Skeletal muscle satellite cell (primary cell): ENCODE data around the gene SNAPC2.

Source experiments
- H3K27me3 ChIP-seq: 2 replicates; pipeline ENCODE4 v1.7.0; 2013; ENCODE audit warnings: low read length; ENCODE audit not compliant: control insufficient read depth, insufficient read depth
- H3K36me3 ChIP-seq: 2 replicates; pipeline ENCODE4 v1.7.0; 2013; ENCODE audit warnings: mild to moderate bottlenecking, control low read depth, low read length; ENCODE audit not compliant: insufficient read depth
- H3K4me1 ChIP-seq: 2 replicates; pipeline ENCODE4 v1.7.0; 2013; ENCODE audit warnings: low read length; ENCODE audit not compliant: control insufficient read depth, insufficient read depth
- H3K4me2 ChIP-seq: 2 replicates; pipeline ENCODE4 v1.7.0; 2013; ENCODE audit warnings: mild to moderate bottlenecking, low read length
- H3K4me3 ChIP-seq: 2 replicates; pipeline ENCODE4 v1.7.0; 2013; ENCODE audit warnings: low read length
- H3K9ac ChIP-seq: 2 replicates; pipeline ENCODE4 v1.7.0; 2013; ENCODE audit warnings: mild to moderate bottlenecking, low read depth, low read length, moderate library complexity
- H3K9me3 ChIP-seq: replicated peaks from 2 replicates; pipeline ENCODE4 v1.7.0; 2013; ENCODE audit warnings: mild to moderate bottlenecking, control low read depth, low read length

SNAPC2 gene

DNA sequence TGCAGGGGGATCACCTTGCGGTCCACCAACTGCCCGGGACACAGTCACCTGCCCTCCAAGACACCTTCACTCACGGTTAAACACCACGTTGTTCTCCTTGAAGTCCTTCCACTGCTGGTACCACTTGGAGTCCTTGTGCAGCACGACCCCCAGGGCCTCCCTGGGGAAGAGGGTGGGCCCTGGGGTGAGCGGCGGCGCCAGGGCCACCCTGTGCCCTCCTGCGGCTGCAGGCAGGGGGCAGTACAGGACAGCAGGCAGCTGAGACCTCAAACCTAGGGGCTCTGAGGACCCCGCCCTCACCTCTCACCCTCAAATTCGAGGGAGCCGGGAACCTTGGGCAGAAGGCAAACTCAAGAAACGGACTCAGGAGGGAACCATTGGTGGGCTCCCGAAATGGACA lies 13.3 kb downstream of the SNAPC2 start:
- Histone ChIP-seq H3K9ac (no peak overlapping the region), H3K36me3 (peaks cover 57% of the 10 kb centered on the region), H3K4me2 (no peak overlapping the region), H3K4me1 (peaks cover 20% of the 10 kb centered on the region), H3K4me3 (no peak overlapping the region), H3K9me3 (no peaks in the 10 kb centered on the region), H3K27me3 (no peaks in the 10 kb centered on the region)

DNA sequence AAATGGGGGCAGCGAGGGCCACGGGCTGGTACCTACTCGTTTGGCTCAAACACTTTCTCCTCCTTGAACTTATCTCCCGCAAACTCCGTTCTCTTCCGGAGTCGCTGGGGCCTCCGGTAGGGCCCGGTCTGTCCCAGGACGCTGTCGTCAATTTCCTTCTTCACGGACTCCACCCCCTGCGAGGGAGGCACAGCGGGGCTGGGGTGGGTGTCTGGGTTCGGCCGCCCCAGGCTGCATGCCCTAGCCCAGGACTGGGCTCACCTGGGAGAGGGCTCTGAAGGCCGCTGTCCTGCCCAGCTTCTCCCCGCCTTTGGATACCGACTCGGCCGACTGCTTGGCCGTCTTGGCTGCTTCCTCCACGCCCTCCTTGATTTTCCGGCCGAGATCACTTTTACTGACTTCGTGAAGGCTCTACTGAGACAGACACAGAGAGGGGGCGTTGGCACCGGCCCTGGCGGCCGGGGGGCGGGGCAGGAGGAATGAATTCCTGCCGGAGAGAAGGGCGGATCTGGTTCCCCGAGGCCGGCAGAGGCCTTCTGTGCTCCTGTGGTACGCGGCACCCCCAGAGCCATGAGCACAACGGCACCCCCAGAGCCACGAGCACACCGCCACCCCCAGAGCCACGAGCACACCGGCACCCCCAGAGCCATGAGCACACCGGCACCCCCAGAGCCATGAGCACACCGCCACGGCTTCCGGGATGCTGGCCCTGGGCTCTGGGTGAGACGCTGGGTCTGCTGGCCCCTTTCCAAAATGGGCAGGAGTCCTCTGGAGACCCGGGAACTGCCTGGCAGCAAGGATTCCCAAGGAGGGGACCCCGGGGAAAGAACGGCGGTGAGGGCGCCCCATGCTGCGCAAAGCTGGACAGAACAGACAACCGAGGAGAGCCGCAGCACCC lies 13.9 kb downstream of the SNAPC2 start:
- Histone ChIP-seq H3K4me2 (no peak overlapping the region), H3K9me3 (no peaks in the 10 kb centered on the region), H3K27me3 (no peaks in the 10 kb centered on the region), H3K4me1 (peaks cover 15% of the 10 kb centered on the region), H3K9ac (no peak overlapping the region), H3K36me3 (peaks cover 60% of the 10 kb centered on the region), H3K4me3 (no peak overlapping the region)

- H3K27me3 ChIP-seq: no peaks in the 10 kb centered on the region
- no peak overlapping the region for H3K9ac ChIP-seq
- H3K4me3 ChIP-seq: no peak overlapping the region
- peaks cover 8% of the 10 kb centered on the region for H3K4me1 ChIP-seq
- peaks cover 60% of the 10 kb centered on the region for H3K36me3 ChIP-seq
- H3K4me2 ChIP-seq: no peak overlapping the region
- H3K9me3 ChIP-seq: no peaks in the 10 kb centered on the region
These were observed 14.6 kb downstream of the SNAPC2 start for GRCh38 chr19:7934766-7935165.

GRCh38 chr19:7940841-7941240 lies 20.7 kb downstream of the SNAPC2 start:
- no peak overlapping the region for H3K4me3 ChIP-seq
- no peaks in the 10 kb centered on the region for H3K27me3 ChIP-seq
- no peak overlapping the region for H3K4me2 ChIP-seq
- no peak overlapping the region for H3K9ac ChIP-seq
- peaks cover 23% of the 10 kb centered on the region for H3K36me3 ChIP-seq
- no peaks in the 10 kb centered on the region for H3K9me3 ChIP-seq
- H3K4me1 ChIP-seq: peaks cover 3% of the 10 kb centered on the region

DNA sequence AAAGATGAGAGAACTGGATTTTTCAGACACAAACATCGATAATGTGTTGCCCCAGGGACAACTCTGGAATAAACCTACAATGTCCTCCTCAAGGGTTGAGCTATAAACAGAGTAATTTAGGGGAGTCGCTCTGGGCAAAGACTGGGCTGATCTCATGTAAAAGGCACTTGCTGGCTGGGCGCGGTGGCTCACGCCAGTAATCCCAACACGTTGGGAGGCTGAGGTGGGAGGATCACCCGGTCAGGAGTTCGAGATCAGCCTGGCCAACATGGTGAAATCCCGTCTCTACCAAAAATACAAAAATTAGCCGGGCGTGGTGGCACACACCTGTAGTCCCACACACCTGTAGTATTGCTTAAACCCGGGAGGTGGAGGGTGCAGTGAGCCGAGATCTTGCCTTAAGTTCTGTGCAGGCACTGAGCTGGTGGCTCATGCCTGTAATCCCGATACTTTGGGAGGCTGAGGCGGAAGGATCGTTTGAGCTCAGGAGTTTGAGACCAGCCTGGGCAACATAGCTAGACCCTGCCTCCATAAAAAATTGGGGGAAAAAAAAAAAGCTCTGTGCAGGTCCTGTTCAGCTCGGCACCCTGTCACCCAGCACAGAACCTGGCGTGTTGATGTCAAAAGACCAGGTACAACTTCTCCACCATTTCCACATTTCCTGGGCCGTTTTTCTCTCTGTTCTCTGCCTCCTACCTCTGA lies 21.9 kb downstream of the SNAPC2 start:
- Histone ChIP-seq H3K27me3 (no peaks in the 10 kb centered on the region), H3K4me1 (peaks cover 3% of the 10 kb centered on the region), H3K4me3 (peak overlapping the region; percentile 91), H3K4me2 (peak overlapping the region; percentile 88), H3K36me3 (peaks cover 21% of the 10 kb centered on the region), H3K9ac (no peak overlapping the region), H3K9me3 (no peaks in the 10 kb centered on the region)

DNA sequence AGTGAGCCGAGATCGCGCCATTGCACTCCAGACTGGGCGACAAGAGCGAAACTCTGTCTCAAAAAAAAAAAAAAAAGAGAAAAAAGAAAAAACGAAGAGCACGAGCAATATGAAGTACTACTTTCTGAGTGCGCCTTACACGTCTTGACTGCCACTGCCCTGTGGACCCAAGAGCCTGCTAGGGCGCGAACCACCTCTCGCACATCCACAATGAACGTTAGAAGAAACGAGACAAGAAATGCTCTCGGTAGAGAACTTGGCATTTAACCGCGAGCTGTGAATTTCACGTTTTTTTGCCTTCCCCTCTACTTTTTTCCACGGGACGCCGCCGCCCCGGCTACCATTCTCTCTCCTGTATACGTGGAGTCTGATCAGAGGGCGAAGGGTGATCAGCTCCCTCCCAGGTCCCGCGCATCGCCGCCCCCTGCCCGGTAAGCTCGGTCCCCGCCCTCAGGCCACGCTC lies 22.9 kb downstream of the SNAPC2 start:
- Histone ChIP-seq H3K4me2 (peak overlapping the region; percentile 88), H3K4me1 (peaks cover 3% of the 10 kb centered on the region), H3K4me3 (peak overlapping the region; percentile 91), H3K9ac (peak overlapping the region; percentile 97), H3K9me3 (no peaks in the 10 kb centered on the region), H3K27me3 (no peaks in the 10 kb centered on the region), H3K36me3 (peaks cover 13% of the 10 kb centered on the region)

DNA sequence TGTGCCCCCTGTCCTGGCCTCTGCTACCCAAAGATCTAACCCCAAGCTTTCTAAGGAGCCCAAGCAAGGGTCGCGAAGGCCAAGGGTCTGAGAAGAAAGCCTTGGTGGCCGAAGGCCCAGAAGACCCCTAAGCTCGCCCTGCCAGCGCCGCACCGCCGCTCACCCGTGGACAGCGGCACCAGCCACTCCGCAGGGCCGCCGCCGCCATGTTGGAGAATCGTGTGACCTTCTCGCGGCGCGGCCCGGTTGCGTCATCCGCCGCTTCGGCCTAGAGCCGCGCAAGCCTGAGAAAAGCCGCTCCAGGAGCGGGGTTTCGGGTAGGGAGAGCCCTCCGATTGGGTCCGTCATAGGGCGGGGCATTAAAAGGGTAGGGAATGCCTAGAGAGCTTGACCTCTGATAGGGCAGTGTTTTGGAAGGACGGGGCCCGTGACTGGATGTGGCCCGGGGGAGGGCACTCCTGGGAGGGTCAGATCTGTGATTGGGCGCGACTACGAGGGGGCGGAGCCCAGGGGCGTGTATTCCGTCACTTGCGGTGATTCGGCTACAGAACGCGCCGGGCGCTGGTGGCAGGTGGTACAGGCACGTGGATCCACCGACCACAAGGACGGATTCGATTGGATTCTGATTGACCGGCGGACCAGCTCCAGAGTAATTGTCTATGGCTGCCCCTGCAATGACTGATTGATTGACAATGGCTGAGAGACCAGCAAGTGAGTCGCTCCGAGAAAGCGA lies 23.5 kb downstream of the SNAPC2 start, which contains the start of gene TIMM44:
TSS of gene TIMM44 (minus strand) at position 223 of the 733 bp plus-strand sequence. CDS start at position 208, 15 bp downstream.
- Histone ChIP-seq H3K4me1 (peaks cover 3% of the 10 kb centered on the region), H3K9ac (peak within 1 kb of the TSS; percentile 97), H3K36me3 (peaks cover 13% of the 10 kb centered on the region), H3K4me3 (peak within 1 kb of the TSS; percentile 91), H3K4me2 (peak within 1 kb of the TSS; percentile 98), H3K27me3 (no peaks in the 10 kb centered on the region), H3K9me3 (no peaks in the 10 kb centered on the region)

DNA sequence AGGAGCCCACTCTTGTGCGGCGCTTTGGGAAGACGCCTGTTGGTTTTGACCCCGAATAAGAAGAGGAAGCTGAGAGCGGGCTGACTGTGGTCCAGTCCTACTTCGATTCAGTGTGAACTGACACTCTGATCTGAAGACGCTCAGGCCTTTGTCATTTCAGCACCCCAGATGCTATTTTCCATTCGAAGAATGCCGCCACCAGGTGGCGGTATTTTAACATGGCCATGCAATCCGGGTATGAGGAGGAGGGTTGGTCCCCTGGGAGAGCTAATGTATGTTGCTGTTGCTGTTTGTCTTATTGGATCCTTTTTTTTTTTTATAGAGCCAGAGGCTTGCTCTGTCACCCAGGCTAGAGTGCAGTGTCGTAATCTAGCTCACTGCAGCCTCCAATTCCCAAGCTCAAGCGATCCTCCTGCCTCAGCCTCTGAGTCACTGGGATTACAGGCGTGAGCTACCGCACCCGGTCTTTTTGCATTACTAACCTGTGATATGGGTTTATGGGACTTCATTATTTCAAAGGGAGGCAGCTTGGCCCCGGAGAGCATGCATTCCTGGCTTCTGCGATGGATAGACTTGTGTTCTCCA lies 24.1 kb downstream of the SNAPC2 start:
- Histone ChIP-seq H3K9me3 (no peaks in the 10 kb centered on the region), H3K4me1 (peaks cover 3% of the 10 kb centered on the region), H3K27me3 (no peaks in the 10 kb centered on the region), H3K9ac (peak overlapping the region; percentile 67), H3K4me3 (peak overlapping the region; percentile 79), H3K4me2 (peak overlapping the region; percentile 98), H3K36me3 (peaks cover 10% of the 10 kb centered on the region)

DNA sequence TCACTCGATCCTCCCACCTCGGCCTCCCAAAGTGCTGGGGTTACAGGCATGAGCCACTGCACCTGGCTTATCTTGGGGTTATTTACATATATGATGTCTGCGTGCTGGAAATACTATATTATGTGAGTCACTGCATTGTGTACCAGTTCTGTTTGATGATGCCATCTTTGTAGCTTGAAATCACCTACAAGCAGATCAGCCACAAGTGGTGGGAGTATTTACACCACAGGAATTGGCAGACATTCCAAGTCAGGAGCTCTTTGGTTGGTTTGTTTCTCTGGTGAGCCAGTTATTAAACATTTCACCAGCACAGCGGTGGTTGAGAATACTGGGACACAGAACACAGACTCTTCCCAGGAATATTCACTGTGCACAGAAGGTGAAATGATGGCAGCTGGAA lies 27.8 kb downstream of the SNAPC2 start:
- Histone ChIP-seq H3K4me1 (peaks cover 7% of the 10 kb centered on the region), H3K9me3 (no peaks in the 10 kb centered on the region), H3K4me2 (no peak overlapping the region), H3K27me3 (no peaks in the 10 kb centered on the region), H3K4me3 (no peak overlapping the region), H3K36me3 (no peaks in the 10 kb centered on the region), H3K9ac (no peak overlapping the region)

- no peaks in the 10 kb centered on the region for H3K9me3 ChIP-seq
- peaks cover 3% of the 10 kb centered on the region for H3K36me3 ChIP-seq
- no peak overlapping the region for H3K4me3 ChIP-seq
- H3K4me2 ChIP-seq: no peak overlapping the region
- no peak overlapping the region for H3K9ac ChIP-seq
- peaks cover 4% of the 10 kb centered on the region for H3K4me1 ChIP-seq
- H3K27me3 ChIP-seq: no peaks in the 10 kb centered on the region
These were observed 32.9 kb downstream of the SNAPC2 start for GRCh38 chr19:7953060-7953459.

DNA sequence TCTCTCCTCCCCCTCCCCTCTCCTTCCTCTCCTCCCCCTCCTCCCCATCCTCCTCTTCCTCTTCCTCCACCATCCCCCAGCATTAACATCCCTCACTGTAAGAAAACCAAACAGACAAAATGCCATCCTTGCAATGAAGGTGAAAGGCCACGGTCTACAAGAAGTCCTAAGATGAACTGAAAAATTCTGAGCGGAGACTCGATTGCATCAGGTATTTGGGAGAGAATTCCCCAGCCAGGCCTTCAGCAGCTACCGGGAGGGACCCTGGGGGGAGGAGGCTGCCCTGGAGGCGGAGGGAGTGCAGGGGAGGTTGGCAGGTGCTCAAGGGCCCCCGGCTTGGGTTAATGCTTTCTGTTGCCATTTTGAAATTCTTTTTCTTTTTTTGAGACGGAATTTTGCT lies 33.4 kb downstream of the SNAPC2 start:
- Histone ChIP-seq H3K36me3 (peaks cover 7% of the 10 kb centered on the region), H3K27me3 (no peaks in the 10 kb centered on the region), H3K9ac (no peak overlapping the region), H3K9me3 (no peaks in the 10 kb centered on the region), H3K4me2 (no peak overlapping the region), H3K4me1 (peaks cover 4% of the 10 kb centered on the region), H3K4me3 (no peak overlapping the region)
